H54 (cell line): Measurements from ENCODE around the gene AGR3.

Experiments used
- DNase-seq: peaks from one replicate; pipeline ENCODE4 v3.0.0; 2011; ENCODE audit warnings: low spot score, mixed read lengths; ENCODE audit not compliant: insufficient read length
- FAIRE-seq: peaks from 3 replicates; lab custom pipeline; 2011; peaks lifted over from hg19 to GRCh38; lab: Jason Lieb, UNC
- POLR2A ChIP-seq: IDR thresholded peaks from 2 replicates; pipeline ENCODE4 v1.6.1; 2011; ENCODE audit warnings: low read depth, mild to moderate bottlenecking, low read length

Gene AGR3

DNA sequence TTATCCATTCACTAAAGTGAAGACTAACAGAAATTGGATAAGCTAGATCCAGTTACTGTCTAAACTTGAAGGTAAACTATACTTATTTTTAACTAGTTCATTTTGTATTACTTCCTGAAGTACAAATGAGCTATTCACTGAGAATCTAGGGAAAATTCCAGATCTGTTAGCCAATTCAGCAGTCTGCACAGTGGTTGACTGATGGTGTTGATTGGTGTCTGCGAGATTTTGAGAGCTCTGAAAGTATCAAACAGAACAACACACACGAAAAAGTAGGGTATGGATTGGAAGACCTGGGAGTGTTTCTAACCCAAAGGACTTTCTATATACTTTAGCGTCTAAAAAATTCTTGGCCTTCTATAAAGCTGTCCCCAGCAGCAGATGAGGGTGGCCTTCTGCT, 43.4 kb downstream of the AGR3 start:
- FAIRE-seq (no peak), DNase-seq (no peak)
- no peak for TF ChIP-seq POLR2A

DNA sequence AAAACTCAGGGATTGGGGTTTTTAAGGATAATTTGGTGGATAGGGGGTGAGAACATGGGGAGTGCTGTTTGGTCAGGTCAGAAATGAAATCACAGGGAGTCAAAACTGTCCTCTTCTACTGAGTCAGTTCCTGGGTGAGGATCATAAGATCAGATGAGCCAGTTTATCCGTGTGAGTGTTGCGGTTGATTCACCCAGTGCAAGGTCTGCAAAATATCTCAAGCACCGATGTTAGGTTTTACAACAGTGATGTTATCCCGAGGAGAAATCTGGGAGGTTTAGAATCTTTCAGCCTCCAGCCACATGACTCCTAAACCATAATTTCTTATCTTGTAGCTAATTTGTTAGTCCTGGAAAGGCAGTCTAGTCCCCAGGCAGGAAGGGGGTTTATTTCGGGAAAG, 45.3 kb downstream of the AGR3 start:
- peak; percentile 36 for FAIRE-seq
- no peak for DNase-seq
- no peak for TF ChIP-seq POLR2A

DNA sequence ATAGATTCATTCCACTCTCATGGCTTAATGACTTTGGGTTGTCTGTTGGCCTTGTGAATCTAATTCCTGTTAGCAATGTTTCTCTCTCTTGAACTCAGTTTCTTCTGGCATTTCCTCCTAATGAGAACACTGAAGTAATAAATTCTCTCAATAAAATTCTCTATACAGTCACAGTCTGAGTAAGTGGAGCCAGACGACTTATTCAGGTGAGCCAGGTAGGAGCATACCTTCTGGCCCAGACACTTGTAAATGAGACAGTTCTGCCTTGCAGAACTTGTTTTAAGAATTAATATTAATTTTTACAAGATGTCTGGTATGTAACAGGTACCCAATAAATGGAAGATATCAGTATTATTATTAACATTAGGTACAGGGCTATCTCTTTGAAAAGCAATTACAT, 48.4 kb downstream of the AGR3 start:
- DNase-seq (no peak), FAIRE-seq (no peak)
- TF ChIP-seq POLR2A: no peak

GRCh38 chr7:16826060-16826459, 55.7 kb downstream of the AGR3 start:
- FAIRE-seq: no peak
- TF ChIP-seq POLR2A: no peak
- no peak for DNase-seq

DNA sequence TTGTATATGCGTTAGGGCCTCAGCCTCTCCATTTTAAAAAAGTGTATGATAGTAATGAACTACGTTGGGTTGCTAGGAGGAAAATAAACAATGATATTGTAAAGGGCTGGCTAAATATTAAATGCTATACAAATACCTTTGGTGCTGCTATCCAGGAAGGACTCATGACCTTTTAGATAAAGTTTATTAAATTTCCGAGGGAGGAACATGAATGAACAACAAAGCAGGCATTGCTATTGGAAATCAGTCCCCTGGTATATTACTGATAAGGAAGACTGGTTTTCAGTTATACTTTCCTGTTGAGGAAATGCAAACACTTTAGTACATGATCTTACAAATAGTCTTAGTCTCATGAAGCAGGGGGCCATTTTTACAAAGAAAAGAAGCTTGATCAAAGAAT, 59.8 kb downstream of the AGR3 start:
- TF ChIP-seq POLR2A: no peak
- no peak for FAIRE-seq
- no peak for DNase-seq

- no peak for TF ChIP-seq POLR2A
- FAIRE-seq: peak; percentile 30
Observed at GRCh38 chr7:16818732-16819131, 63.1 kb downstream of the AGR3 start.

GRCh38 chr7:16817536-16817935, 64.2 kb downstream of the AGR3 start:
- DNase-seq (peak; percentile 49), FAIRE-seq (peak; percentile 93)
- TF ChIP-seq POLR2A: no peak

More at GRCh38 chr7:16818732-16819131, 63.1 kb downstream of the AGR3 start:
- DNase-seq: no peak

DNA sequence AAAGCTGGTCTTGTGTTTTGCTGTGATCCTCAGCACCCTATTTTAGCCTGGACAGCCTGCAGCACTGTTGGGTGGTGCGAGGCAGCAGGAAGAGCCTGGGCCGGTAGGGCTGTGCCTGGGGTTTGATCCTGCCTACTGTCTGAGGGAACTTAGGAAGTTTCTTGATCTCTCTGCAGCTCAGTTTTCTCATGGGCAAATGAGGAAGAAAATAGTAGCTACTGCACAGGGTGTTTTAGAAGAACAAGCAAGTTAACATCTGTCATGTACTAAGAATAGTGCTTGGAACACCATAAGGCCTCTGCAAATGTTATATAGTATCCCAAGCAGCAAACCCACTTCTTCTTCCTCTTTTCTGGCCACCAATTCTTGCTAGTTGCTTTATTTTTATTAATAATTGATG, 65.0 kb downstream of the AGR3 start:
- FAIRE-seq: no peak
- TF ChIP-seq POLR2A: no peak
- DNase-seq: no peak

DNA sequence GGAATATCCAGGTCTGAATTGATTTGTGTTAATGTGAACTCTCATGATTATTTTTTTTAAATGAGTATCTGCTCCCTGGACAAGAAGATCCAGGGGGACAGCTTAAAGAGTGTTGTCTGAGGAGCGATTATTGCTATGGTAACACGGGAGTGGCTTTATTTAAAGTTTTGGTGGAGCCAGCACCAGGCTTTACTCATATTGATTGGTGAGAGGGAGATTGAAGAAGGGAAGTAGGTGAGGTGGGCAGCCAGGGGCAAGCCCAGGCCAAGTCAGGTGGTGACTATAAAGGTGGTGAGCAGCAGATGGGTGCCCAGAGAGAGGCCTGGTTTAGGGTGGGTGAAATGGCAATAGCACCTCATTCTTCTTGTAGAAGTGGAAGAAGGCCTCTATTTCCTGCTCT, 66.8 kb downstream of the AGR3 start:
- no peak for TF ChIP-seq POLR2A

DNA sequence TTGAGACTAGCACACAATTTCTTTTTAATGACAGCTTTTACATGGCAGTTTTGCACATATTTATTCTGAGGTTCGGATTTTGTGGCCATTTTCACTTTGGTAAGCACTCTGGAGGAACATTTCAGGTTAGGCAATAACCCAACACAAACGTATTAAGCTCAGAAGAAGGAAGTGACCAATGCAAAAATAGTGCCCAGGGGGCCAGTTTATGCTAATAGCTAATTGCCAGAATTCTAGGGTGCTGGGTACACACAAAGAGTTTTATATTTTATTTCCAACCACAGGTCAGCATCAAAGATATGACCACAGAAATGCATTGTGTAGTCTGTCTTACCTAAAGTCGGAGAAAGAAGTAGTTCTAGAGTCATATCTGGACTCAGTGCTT, 68.6 kb downstream of the AGR3 start:
- FAIRE-seq (no peak), DNase-seq (no peak)
- TF ChIP-seq POLR2A: no peak

More for the DNA sequence above, 66.8 kb downstream of the AGR3 start:
- no peak for FAIRE-seq
- DNase-seq: no peak

DNA sequence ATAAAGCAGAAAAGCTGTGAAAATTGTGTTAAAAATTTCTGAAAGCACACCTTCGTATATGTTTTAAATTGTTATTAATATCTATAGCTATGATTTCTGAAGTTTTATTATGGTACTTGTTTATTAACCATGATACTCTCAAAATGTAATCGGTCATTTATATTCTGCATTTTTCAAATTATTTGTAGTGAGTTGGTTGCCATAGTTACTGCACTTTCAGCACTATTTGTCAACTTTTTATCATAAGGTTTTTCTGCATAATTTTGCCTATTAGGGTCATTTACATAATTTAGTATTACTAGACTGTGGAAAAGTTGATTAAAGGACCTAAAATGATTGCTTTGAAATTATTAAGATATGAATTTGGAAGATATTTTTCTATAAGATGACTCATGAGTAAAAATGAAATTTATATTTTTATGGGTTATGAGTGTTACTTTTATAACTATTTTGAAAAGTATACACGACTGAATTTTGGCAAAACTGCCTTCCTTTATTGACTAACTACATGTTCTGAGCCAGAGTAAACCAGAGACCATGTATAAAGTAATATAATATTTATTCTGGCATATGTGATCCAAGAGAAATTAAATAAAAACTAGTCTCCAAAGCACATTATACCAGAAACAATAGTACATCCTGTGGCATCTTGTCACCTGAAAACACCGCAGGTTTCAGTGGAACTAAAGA, 69.1 kb downstream of the AGR3 start:
- DNase-seq: no peak
- FAIRE-seq: no peak
- TF ChIP-seq POLR2A: no peak

DNA sequence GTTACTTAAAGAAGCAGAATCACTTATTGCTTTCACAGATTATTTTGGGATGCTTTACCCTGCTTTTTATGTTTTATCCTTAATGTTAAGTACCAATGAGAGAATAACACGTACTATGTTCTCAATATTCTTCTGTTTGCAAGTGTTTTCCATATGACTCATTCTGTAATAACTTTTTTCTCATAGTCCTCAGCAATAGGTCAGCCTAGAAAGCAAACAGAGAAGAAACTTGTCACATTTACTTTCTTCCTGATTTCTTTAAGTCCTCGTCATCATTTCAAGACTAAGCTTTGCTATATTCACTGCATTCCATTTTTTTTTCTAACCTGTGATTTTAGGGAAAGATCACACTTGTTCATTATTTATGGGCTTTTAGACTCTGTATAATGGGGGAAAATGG, 70.2 kb downstream of the AGR3 start:
- DNase-seq (no peak), FAIRE-seq (peak; percentile 95)
- no peak for TF ChIP-seq POLR2A

- DNase-seq (no peak), FAIRE-seq (peak; percentile 75)
- no peak for TF ChIP-seq POLR2A
Observed at GRCh38 chr7:16810573-16810972, 71.2 kb downstream of the AGR3 start.

DNA sequence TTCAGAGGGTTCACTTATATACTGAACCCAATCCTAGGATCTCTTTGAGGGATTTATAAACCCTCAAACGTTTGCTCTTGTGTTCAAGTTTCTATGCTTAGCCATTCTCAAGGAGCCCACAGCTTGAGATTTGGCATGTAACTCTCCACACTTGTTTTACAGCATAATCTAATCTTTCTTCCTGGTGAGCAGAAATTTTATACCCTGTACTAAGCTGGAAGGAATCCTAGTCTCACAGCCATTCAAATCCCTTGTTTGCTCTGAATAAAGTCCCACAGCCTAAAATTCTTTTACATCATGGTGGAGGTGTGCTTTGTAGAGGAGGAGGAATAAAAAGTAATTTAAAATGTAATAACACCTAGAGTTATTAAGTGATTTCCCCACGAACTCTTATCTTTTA, 71.7 kb downstream of the AGR3 start:
- no peak for DNase-seq
- FAIRE-seq: no peak
- TF ChIP-seq POLR2A: no peak
